Smooth muscle cell (in vitro differentiated cells): ENCODE data around the gene CABCOCO1. TPM values are rescaled to one million over a fixed set of nuclear protein-coding genes. Genes with fewer than 3 reads are reported as not detected.

ENCODE experiments used
- DNase-seq: peaks from one replicate; lab custom pipeline; 2025; ENCODE audit not compliant: unreplicated experiment; lab: John Stamatoyannopoulos, UW
- H2AFZ ChIP-seq: fragments of 200-600 bp; sonication (generic); 2 replicates; pipeline ENCODE4 v1.6.0; 2016; ENCODE audit warnings: antibody characterized with exemption, low read depth, mild to moderate bottlenecking
- H3F3A ChIP-seq: fragments of 200-600 bp; sonication (generic); 2 replicates; pipeline ENCODE4 v1.6.0; 2017; ENCODE audit warnings: antibody characterized with exemption, low read depth
- H3K27ac ChIP-seq: fragments of 200-600 bp; sonication (generic); 2 replicates; pipeline ENCODE4 v1.5.1; 2016; ENCODE audit warnings: low read depth, mild to moderate bottlenecking
- H3K27me3 ChIP-seq: fragments of 200-600 bp; sonication (generic); 2 replicates; pipeline ENCODE4 v1.6.1; 2016; ENCODE audit warnings: low read depth, mild to moderate bottlenecking
- H3K36me3 ChIP-seq: fragments of 200-600 bp; sonication (generic); 2 replicates; pipeline ENCODE4 v1.5.1; 2016; ENCODE audit warnings: low read depth
- H3K4me1 ChIP-seq: fragments of 200-600 bp; sonication (generic); 2 replicates; pipeline ENCODE4 v1.5.1; 2016; ENCODE audit warnings: low read depth
- H3K4me2 ChIP-seq: fragments of 200-600 bp; sonication (generic); 2 replicates; pipeline ENCODE4 v1.6.0; 2016; ENCODE audit warnings: mild to moderate bottlenecking
- H3K4me3 ChIP-seq: fragments of 200-600 bp; sonication (generic); 2 replicates; pipeline ENCODE4 v1.5.1; 2016; ENCODE audit warnings: mild to moderate bottlenecking
- H3K79me2 ChIP-seq: fragments of 200-600 bp; sonication (generic); 2 replicates; pipeline ENCODE4 v1.6.0; 2016; ENCODE audit warnings: low read depth, mild to moderate bottlenecking
- H3K9ac ChIP-seq: fragments of 200-600 bp; sonication (generic); 2 replicates; pipeline ENCODE4 v1.6.0; 2016; ENCODE audit warnings: low read depth
- H3K9me3 ChIP-seq: fragments of 200-600 bp; sonication (generic); replicated peaks from 2 replicates; pipeline ENCODE4 v1.5.1; 2016; ENCODE audit warnings: low read depth
- H4K20me1 ChIP-seq: fragments of 200-600 bp; sonication (generic); 2 replicates; pipeline ENCODE4 v1.6.0; 2016; ENCODE audit warnings: low read depth
- CTCF ChIP-seq: fragments of 200-600 bp; sonication (generic); IDR thresholded peaks from 2 replicates; pipeline ENCODE4 v1.5.1; 2017; ENCODE audit warnings: borderline replicate concordance, mild to moderate bottlenecking, antibody characterized with exemption; ENCODE audit not compliant: insufficient read depth, poor library complexity, severe bottlenecking
- WGBS: methylation state at CpG from one replicate; pipeline ENCODE4 v1.1.7; 2016; ENCODE audit warnings: low lambda C conversion rate; 5-methylcytosine and 5-hydroxymethylcytosine counted together
- polyA plus RNA-seq: library from polyadenylated mRNA; unstranded; fragments of >200 nt; fragmentation: Nextera tagmentation; extraction: Ambion mirVana; gene quantifications from 2 replicates; pipeline ENCODE4 v1.2.1, GENCODE V29; 2016
- total RNA-seq: library from RNA; depleted of rRNA; stranded (reverse); fragments of >200 nt; gene quantifications from 2 replicates; pipeline ENCODE4 v1.2.3, GENCODE V29; 2014

CABCOCO1 gene
- total and polyA plus RNA-seq, 2 experiments from 2014 or later = 1.2 TPM; not detected in 1

DNA sequence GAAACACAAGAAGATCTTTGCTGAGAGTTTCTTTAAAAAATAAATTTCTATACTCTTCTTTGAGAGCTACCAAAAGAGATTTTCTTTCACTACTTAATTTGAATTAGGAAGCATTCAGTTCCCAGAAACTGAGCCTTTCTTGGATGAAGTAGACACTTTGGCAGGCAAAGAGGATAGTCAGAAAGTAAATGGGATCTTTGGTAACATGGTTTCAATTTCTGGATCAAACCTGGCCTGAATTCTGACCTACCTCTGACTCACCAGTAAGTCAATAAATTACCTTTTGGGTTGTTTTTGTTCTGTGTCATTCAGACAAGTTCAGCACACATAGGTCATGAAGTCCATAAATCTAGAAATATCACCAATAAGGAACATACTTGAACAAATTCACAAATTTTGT lies 26.8 kb upstream of the CABCOCO1 start:
- no peaks in the 10 kb centered on the region for H3K27me3 ChIP-seq
- H3K4me2 ChIP-seq = no peak overlapping the region
- H3K9me3 ChIP-seq = no peaks in the 10 kb centered on the region
- H2AFZ ChIP-seq = no peak overlapping the region
- no peaks in the 10 kb centered on the region for H3K4me1 ChIP-seq
- H3K27ac ChIP-seq = no peak overlapping the region
- H4K20me1 ChIP-seq = no peaks in the 10 kb centered on the region
- no peaks in the 10 kb centered on the region for H3K79me2 ChIP-seq
- DNase-seq = no peak
- TF ChIP-seq CTCF = no peak
- no peak overlapping the region for H3K9ac ChIP-seq
- no peaks in the 10 kb centered on the region for H3F3A ChIP-seq
- H3K4me3 ChIP-seq = no peak overlapping the region
- no peaks in the 10 kb centered on the region for H3K36me3 ChIP-seq

GRCh38 chr10:61639952-61640351 lies 22.8 kb upstream of the CABCOCO1 start:
- Histone ChIP-seq H4K20me1 (no peaks in the 10 kb centered on the region), H3K27ac (no peak overlapping the region), H3K9ac (no peak overlapping the region), H3K4me2 (no peak overlapping the region), H3K4me3 (no peak overlapping the region), H3F3A (no peaks in the 10 kb centered on the region), H3K27me3 (no peaks in the 10 kb centered on the region), H2AFZ (no peak overlapping the region), H3K4me1 (peaks cover 10% of the 10 kb centered on the region), H3K36me3 (no peaks in the 10 kb centered on the region), H3K79me2 (no peaks in the 10 kb centered on the region), H3K9me3 (no peaks in the 10 kb centered on the region)
- DNase-seq = no peak
- TF ChIP-seq CTCF = no peak
- 70% methylated on average over 4 of the region's 4 CpGs for WGBS

- Histone ChIP-seq H3F3A (no peaks in the 10 kb centered on the region), H3K36me3 (no peaks in the 10 kb centered on the region), H2AFZ (no peak overlapping the region), H3K9ac (no peak overlapping the region), H3K4me3 (no peak overlapping the region), H3K27me3 (no peaks in the 10 kb centered on the region), H4K20me1 (no peaks in the 10 kb centered on the region), H3K4me2 (no peak overlapping the region), H3K79me2 (no peaks in the 10 kb centered on the region), H3K27ac (no peak overlapping the region), H3K4me1 (peaks cover 10% of the 10 kb centered on the region), H3K9me3 (no peaks in the 10 kb centered on the region)
- 66% methylated on average over 3 of the region's 3 CpGs for WGBS
- no peak for TF ChIP-seq CTCF
- DNase-seq = no peak
These were observed 21.9 kb upstream of the CABCOCO1 start for GRCh38 chr10:61640856-61641255.

GRCh38 chr10:61642150-61642571 lies 20.6 kb upstream of the CABCOCO1 start:
- H3K27me3 ChIP-seq = no peaks in the 10 kb centered on the region
- H3K4me3 ChIP-seq = no peak overlapping the region
- 85% methylated on average over 2 of the region's 2 CpGs for whole genome bisulfite sequencing
- TF ChIP-seq CTCF = no peak
- peaks cover 10% of the 10 kb centered on the region for H3K4me1 ChIP-seq
- no peaks in the 10 kb centered on the region for H3K9me3 ChIP-seq
- H4K20me1 ChIP-seq = no peaks in the 10 kb centered on the region
- no peak overlapping the region for H3K27ac ChIP-seq
- DNase-seq = no peak
- no peaks in the 10 kb centered on the region for H3F3A ChIP-seq
- no peaks in the 10 kb centered on the region for H3K79me2 ChIP-seq
- H2AFZ ChIP-seq = no peak overlapping the region
- no peak overlapping the region for H3K9ac ChIP-seq
- H3K36me3 ChIP-seq = no peaks in the 10 kb centered on the region
- no peak overlapping the region for H3K4me2 ChIP-seq
